Frontal cortex (tissue), 4 donors: ENCODE data around the gene ASB17. TPM values are rescaled to one million over a fixed set of nuclear protein-coding genes. Genes with fewer than 3 reads are reported as not detected.
"Not testable (repeated sequence)": the region's sequence is repeated elsewhere in the genome, so short reads cannot be mapped to it uniquely, and the experiment has no call there.

Experiments used
- DNase-seq, 2 donors: peaks; one replicate each; pipeline ENCODE4 v3.0.0; 2012; ENCODE audit warnings: low spot score in 2 of 2
- FAIRE-seq: peaks from 2 replicates; lab custom pipeline; 2012; peaks lifted over from hg19 to GRCh38; lab: Jason Lieb, UNC
- total RNA-seq: library from RNA; depleted of rRNA; stranded (reverse); fragments of >200 nt; gene quantifications from one replicate; pipeline ENCODE4 v1.2.3, GENCODE V29; 2014
- donor health status: control.
- donor health status: control.
- donor health status: control.

ASB17 gene, protein sequence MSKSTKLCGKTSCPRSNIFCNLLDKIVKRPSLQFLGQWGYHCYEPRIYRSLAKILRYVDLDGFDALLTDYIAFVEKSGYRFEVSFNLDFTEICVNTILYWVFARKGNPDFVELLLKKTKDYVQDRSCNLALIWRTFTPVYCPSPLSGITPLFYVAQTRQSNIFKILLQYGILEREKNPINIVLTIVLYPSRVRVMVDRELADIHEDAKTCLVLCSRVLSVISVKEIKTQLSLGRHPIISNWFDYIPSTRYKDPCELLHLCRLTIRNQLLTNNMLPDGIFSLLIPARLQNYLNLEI
- total RNA-seq = not detected

DNA sequence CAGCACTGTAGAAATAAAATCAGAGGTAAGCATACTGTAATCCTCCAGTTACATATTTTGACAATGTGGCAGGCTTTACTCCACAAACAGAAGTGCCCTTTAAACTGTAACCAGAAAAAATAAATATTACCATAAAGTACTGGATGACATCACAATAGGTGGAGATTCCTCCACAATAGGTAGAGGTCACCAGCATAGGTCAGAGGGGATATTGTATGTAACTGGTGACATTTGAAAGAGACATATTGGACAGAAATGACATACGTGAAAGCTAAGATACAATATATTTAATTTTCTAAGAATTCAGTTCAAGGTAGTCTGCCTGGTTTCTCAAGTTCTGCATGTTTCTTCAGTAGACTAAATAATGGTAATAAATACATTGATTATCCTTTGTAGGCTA is at the start of gene ASB17:
Gene ASB17, minus strand, starts transcription at position 101 of the 400 bp plus-strand sequence. CDS start 113 bp downstream, outside the sequence.
- DNase-seq (no peak), FAIRE-seq (no peak)

DNA sequence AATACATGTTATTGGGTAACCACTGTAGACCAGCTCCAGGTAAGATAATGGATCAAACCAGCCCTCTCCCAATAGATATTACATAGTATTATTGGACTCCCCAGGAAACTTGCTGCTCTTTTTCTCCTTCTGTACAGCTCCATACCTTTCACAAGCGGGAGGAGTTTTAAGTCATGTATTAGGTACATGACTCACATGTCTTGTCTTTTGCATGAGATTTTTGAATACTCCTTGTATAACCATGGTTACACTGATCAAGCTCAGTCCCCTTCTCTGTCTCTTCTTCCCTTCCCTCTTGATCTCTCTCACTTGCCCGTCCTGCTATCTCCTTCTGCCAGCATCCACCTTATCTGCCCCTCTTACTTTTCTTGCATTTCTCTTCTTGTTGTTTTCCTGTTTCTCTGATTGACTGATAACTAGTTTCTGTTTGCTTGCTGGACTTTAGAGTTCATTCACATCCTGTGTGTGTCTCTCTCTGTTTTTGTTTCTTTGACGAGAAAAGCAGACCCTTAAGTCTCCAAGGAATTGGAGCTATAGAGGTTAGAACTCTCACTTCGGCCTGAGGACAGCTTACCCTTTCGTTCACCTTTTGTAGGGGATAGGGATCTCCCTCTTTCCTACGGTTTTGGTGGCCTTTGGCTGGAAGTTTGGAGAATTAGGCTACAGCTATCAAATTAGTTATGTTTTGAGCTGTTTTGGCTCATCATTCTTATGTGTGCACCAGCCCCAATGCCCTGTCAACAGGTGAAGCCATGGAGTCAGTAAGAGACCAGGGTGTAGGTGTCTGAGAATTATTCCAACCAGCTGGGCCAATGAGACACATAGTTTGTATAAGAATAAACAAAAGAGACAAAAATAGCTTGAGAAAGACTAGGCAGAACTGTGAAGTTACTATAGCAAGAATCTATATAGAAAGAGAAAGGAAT is 49.0 kb upstream of the ASB17 start:
- no peak for FAIRE-seq
- no peak for DNase-seq

DNA sequence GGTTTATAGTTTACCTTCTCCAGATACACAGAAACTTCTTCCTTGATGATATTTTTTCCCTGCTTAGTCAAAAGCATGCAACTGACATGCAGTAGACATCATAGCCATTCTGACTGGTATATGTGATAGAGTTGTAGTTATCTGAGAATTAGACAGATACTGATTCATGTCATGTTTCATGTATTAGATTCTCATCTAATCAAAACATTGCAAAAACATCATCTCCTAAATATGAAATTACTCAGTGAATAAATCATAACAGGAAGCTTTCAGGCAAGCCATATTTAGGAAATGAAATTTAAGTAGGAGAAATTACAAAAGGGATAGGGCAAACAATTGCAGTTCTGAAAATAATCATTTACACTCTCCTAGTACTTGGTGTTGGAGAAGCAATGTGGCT is 38.4 kb upstream of the ASB17 start:
- DNase-seq (no peak), FAIRE-seq (no peak)

DNA sequence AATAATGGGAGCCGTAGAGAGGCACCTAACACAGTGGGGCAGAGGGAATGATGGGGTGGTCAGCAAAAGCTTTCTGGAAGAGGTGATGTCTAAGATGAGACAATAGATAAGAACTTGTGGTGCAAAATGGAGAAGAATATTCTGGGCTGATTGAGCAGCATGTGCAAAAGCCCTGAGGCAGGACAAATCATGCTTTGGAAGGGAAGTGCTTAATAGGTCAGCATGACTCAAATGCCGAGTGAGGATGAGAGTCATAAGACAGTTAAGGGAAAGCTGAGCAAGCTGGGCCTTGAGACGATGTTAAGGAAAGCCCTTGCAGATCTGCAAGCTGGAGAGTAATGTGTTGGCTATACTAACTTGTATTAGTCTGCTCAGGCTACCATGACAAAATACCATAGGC is 37.3 kb upstream of the ASB17 start:
- DNase-seq (no peak), FAIRE-seq (no peak)

DNA sequence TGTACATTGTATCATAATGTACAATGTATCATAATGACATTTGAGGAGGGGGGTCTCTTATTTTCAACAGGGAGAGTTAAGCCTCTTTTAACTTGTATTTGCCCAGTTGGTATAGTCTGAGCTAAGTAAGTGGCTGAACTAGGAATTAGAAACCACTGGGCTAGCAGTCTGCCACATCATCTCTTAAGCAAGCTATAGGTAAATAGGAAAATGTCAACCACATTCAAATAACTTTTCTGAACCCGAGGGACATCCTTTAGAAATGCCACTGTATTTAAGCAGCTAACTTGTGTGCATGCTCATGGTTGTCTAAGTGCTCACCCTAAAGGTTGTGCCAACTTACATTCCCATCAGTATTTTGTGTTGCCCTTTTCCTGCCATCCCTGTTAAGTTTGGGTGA is 35.5 kb upstream of the ASB17 start:
- FAIRE-seq (no peak), DNase-seq (no peak)

DNA sequence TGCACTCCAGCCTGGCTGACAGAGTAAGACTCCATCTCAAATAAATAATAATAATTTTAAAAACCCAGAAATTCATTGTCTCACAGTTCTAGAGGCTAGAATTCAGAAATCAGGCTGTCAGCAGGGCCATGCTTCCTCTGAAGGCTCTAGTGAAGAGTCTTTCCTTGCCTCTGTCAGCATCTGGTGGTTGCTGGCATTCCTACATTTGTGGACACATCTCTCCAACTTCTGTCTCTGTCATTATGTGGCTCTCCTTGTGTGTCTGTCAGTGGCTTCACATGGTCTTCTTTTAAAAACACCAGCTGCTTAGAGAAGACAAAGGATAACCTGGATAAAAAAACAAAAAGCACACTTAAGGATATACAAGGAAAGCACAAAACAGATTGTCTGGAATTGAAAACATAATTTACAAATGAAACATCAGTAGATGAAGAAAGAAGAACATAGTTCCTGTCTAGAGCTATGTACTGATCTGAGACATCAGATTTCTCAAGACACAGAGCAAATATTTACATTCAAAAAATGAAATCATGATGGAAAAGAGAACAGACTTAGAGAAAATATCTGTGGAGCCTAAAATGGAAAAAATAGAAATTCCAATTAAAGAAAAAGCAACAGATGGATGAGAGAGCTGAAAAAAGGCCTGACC is 32.7 kb upstream of the ASB17 start:
- FAIRE-seq (no peak), DNase-seq (no peak)

DNA sequence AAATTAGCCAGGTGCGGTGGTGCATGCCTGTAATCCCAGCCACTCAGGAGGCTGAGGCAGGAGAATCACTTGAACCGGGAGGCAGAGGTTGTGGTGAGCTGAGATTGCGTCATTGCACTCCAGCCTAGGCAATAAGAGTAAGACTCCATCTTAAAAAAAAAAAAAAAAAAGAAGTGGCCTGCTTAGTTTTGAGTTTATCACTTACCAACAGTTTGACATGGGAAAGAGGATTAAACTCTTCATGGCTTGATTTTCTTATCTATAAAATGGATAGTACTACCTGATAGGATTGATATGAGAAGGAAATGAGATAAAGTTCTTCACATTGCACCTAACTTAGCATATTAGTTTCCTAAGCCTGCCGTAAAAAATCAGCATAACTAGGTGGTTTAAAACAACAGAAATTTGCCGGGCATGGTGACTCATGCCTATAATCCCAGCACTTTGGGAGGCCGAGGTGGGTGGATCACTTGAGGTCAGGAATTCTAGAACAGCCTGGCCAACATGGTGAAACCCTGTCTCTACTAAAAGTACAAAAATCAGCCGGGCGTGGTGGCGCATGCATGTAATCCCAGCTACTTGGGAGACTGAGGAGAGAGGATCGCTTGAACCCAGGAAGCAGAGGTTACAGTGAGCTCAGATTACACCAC is 32.0 kb upstream of the ASB17 start:
- not testable (repeated sequence) for DNase-seq, FAIRE-seq

DNA sequence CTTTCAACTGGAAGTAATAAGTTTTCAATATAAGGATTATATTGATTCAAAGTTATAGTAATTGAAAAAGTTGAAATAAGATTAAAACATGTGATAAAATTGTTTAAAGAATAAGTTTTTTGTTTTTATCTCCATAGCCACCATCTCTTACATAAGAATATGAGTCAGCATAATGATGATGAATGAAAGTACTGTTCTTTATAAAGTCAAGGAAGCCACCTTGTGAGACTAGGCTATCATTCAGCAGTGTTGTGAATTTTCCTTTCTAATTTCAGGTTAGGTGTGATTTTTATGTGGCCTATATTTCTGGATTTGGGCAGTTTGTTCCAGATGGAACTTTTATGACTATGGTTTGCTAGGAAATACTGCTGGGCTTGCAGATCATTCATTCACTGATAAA is 22.4 kb upstream of the ASB17 start:
- DNase-seq (peak in 1 of 2 donors; percentile 13), FAIRE-seq (peak; percentile 64)

DNA sequence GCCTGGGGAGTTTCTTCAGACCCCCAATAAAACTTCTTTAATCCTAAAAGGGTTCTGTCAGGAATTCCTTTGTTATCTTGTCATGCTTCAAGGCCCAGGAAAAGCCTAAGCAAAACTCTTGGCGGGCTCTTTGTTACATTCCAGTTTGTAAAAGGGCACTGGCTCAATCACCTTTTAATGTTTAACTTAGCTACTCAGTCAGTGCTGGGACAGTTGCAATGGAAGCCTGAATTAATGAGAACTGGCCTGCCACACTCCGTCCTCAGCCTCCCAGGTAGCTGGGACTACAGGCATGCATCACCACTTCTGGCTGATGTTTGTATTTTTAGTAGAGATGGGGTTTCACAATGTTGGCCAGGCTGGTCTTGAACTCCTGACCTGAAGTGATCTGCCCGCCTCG is 21.3 kb upstream of the ASB17 start:
- FAIRE-seq (no peak), DNase-seq (no peak)

DNA sequence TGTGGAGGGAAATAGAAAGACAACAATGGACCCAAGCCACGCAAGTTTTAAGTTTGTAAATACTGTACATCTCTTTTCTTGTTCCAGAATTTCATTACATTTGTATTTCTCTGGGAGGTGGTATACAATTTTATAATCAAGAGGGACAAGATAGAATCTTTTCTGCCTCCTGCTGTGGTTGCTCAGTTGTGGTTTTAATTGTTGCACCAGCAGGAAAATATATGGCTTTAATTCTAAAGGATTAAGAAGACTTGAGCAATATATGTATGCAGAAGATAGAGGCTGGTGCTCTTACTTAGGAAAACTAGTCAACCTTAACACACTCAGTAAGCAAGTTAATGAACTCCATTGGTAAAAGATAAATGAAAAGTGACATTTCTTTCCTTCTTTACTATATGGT is 19.8 kb upstream of the ASB17 start:
- no peak for FAIRE-seq
- no peak for DNase-seq

DNA sequence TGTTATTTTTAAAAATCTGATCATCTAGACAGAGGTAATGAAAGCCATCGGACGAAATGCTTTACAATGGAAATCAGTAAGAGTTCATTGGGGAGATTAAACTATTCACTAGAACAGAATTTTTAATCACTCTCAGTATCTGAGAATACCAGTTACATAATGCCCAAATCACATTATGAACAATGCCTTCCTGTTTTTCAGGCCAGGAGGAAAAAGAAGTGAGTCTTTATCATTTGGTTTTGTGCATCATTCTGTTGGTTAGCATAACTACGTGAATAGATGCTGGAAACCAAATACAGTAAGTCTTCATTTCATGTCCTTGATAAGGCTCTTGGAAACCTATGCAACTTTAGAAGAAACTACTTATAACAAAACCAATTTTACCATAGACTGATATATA is 18.0 kb upstream of the ASB17 start:
- FAIRE-seq (no peak), DNase-seq (no peak)

DNA sequence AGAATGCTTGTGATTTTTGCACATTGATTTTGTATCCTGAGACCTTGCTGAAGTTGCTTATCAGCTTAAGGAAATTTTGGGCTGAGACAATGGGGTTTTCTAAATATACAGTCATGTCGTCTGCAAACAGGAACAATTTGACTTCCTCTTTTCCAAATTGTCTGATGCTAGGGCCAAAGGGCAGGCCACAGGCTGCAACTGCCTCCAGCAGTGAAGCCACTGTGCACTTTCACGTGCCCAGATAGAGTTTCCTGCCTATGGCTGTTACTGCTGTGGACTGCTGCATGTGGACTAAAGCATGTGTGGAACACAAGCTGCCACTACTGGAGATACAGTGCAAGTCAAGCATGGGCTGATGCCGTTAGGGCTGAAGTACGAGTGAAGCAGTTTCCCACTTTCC is 10.8 kb upstream of the ASB17 start:
- not testable (repeated sequence) for FAIRE-seq, DNase-seq

DNA sequence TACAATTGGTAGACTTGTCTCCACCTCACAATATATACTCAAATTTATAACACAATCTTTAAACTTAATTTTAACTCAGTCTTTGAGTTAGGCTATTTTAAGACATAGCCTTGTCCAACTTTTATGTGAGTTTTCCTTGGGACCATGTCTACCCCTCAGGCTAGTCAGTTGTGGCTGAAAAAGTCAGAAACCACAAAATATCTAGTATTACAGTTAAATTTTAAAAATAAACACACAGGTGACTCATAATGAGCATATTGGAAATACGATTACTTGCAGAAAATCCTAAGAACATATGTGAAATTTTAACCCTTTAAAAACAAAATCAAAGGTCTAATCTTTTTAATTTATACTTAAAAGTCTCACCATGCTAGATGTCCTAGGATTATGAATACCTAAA is 4.8 kb upstream of the ASB17 start:
- no peak for DNase-seq

DNA sequence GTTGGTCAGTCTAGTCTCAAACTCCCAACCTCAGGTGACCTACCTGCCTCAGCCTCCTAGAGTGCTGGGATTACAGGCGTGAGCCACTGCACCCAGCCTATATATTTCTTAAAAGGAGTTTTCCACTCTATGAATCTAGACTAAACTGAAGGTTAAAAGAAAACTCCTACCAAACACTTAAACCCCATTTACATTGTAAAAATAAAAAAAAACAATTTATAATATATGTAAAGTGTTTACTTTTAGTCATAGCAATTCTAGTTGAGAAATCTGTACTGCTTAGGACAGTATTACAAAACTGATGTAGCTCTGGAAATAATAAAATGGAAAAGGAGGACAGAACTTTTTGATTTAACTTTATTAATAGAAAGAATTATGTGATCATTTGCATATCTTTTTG is 9.5 kb downstream of the ASB17 start:
- FAIRE-seq (no peak), DNase-seq (no peak)

More for the DNA sequence above, 4.8 kb upstream of the ASB17 start:
- no peak for FAIRE-seq

DNA sequence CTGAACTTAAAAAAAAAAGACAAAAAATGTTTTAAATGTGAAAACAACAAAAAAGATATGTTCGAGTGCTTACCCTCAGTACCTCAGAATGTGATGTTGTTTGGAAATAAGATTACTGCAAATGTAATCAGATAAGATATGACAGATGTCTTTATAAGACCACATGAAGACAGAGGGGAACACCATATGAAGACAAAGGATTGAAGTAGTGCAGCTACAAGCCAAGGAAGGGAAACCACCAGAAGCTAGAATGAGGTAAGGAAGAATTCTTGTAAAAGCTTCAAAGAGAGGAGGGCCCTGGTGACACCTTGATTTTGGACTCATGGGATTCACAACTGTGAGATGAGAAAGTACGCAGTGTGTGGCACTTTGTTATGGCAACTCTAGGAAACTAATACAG is 15.4 kb downstream of the ASB17 start:
- no peak for FAIRE-seq
- no peak for DNase-seq

DNA sequence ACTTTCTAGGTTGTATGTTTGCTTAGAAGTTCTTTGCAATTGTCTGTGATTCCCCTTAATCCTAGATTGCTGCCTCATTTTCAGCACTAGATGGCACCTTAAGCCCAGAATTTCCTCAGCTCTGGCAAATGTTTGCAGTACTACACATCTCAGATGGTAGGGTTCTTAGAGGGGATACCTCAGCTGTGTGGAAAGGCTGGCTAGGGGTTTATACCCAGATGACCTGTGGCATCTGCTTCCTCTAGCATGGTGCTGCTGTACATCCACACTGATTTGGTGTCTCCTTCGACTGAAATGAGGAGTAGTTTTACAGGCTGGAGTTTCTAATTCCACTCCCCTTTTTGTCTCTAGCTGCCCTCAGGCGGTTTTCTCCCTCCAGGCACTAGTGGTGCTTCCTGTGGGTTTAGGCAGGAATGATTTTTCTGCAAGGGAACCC is 23.5 kb downstream of the ASB17 start:
- DNase-seq = no peak

DNA sequence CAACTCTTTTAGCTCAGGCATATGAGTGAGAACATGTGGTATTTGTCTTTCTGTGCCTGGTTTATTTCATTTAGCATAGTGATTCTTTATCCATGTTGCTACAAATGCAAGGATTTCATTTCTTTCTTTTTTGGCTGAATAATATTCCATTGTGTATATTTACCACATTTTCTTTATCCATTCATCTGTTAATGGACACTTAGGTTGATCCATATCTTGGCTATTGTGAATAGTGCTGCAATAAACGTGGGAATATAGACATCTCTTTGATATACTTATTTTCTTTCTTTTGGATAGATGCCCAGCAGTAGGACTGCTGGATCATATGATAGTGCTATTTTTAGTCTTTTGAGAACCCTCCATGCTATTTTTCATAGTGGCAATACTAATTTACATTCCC is 30.8 kb downstream of the ASB17 start:
- no peak for DNase-seq
- no peak for FAIRE-seq

More for the DNA sequence above, 23.5 kb downstream of the ASB17 start:
- FAIRE-seq = no peak

DNA sequence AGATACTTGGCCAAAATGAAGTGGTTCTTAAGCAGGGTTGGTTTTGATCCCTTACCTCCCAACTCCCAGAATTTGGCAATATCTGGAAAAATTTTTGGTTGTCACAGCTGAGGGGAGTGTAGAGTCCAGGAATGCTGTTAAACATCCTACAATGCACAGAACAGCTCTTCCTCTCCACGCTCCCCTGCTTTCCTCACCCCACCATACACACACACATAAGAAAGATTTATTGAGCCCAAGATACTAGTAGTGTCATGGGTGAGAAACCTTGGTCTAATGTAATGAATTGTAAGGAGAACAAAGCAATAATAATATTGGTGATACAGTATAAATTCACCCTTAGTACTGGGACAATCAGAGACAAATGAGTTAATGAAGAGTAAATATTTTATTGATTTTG is 47.8 kb downstream of the ASB17 start:
- DNase-seq = no peak
- no peak for FAIRE-seq

DNA sequence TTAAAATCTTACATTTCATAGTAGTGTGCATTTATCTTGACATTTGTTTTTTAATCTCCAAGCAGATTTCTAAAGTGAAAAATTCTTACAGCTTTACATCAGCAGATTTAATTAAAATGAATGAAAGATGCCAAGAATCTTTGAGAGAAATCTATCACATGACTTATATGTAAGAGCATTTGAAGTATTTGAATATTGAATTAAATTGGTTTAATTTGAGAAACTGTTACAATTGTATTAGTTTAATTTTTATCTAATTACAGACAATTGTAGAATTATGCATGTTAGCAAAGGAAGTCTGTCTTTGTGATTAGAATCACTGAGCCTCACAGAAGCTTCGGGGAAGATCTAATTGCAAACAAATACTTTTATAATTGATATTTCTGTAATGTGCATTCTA is 52.2 kb downstream of the ASB17 start:
- DNase-seq = no peak
- FAIRE-seq = no peak

DNA sequence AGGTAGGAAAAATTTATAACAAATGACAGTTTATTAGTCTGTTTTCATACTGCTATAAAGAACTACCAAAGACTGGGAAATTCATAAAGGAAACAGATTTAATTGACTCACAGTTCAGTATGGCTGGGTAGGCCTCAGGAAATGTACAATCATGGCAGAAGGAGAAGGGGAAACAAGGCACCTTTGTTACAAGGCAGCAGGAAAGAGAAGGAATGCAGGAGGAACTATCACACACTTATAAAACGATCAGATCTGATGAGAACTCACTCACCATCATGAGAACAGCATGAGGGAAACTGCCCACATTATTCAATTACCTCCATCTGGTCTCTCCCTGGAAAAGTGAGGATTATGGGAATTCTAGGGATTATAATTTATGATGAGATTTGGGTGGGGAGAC is 61.3 kb downstream of the ASB17 start:
- FAIRE-seq (no peak), DNase-seq (no peak)
